HepG2 (cell line): ENCODE results near the gene DNAJB12. TPM values are rescaled to one million over a fixed set of nuclear protein-coding genes. Genes with fewer than 3 reads are reported as not detected.
A peak's percentile ranks its signal among the peaks of the same experiment; 100 is the strongest.

ENCODE experiments used
- EEA1 ChIP-seq: sonication (generic); formaldehyde crosslinking; IDR thresholded peaks from 2 replicates; pipeline ENCODE4 v1.5.1; 2020; ENCODE audit warnings: mild to moderate bottlenecking, missing genetic modification reagents, borderline replicate concordance
- KLF13 ChIP-seq: sonication (generic); formaldehyde crosslinking; IDR thresholded peaks from 2 replicates; pipeline ENCODE4 v1.4.0; 2020; ENCODE audit warnings: mild to moderate bottlenecking, missing genetic modification reagents
- KMT2A ChIP-seq: sonication (generic); formaldehyde crosslinking; IDR thresholded peaks from 2 replicates; pipeline ENCODE4 v1.4.0; 2020; ENCODE audit warnings: missing genetic modification reagents
- PLSCR1 ChIP-seq: sonication (generic); formaldehyde crosslinking; IDR thresholded peaks from 2 replicates; pipeline ENCODE4 v1.5.0; 2020; ENCODE audit warnings: missing genetic modification reagents, mild to moderate bottlenecking, borderline replicate concordance
- SIN3B ChIP-seq: fragments of 150-350 bp; IDR thresholded peaks from 2 replicates; pipeline ENCODE4 v1.6.1; 2014; ENCODE audit warnings: low read length
- TGIF2 ChIP-seq: IDR thresholded peaks from 2 replicates; pipeline ENCODE4 v1.6.1; 2016; ENCODE audit warnings: control low read depth, missing compliant biosample characterization
- ZBTB49 ChIP-seq: sonication (generic); formaldehyde crosslinking; IDR thresholded peaks from 2 replicates; pipeline ENCODE4 v1.4.0; 2020; ENCODE audit warnings: missing genetic modification reagents, borderline replicate concordance
- ZNF124 ChIP-seq: sonication (generic); formaldehyde crosslinking; IDR thresholded peaks from 2 replicates; pipeline ENCODE4 v1.4.0; 2020; ENCODE audit warnings: missing genetic modification reagents
- ZNF382 ChIP-seq: sonication (generic); formaldehyde crosslinking; IDR thresholded peaks from 2 replicates; pipeline ENCODE4 v1.5.0; 2020; ENCODE audit warnings: missing genetic modification reagents, mild to moderate bottlenecking, borderline replicate concordance
- ZNF484 ChIP-seq: sonication (generic); formaldehyde crosslinking; IDR thresholded peaks from 2 replicates; pipeline ENCODE4 v1.5.1; 2020; ENCODE audit warnings: mild to moderate bottlenecking, low read depth, missing genetic modification reagents, borderline replicate concordance
- ZNF747 ChIP-seq: sonication (generic); formaldehyde crosslinking; IDR thresholded peaks from 2 replicates; pipeline ENCODE4 v1.8.1; 2023; ENCODE audit warnings: missing genetic modification reagents, mild to moderate bottlenecking, borderline replicate concordance
- ZNF75D ChIP-seq: sonication (generic); formaldehyde crosslinking; IDR thresholded peaks from 2 replicates; pipeline ENCODE4 v1.8.1; 2023; ENCODE audit warnings: missing genetic modification reagents, mild to moderate bottlenecking, borderline replicate concordance
- polyA plus RNA-seq, 8 experiments: library from polyadenylated mRNA; depleted of rRNA in 3 of 8; stranded (reverse) in 7 of 8; unstranded in 1 of 8; fragments of >200 nt; fragmentation: Illumina TruSeq in 4 of 8; extraction: Trizol in 4 of 8; gene quantifications; 2 replicates each; pipeline versions ENCODE4 v1.2.1 to v1.2.3, GENCODE V29; 2011 to 2016; ENCODE audit warnings: low read depth in 4 of 8, missing spikeins in 1 of 8, mixed read lengths in 1 of 8; ENCODE audit not compliant: insufficient read depth in 1 of 8
- total RNA-seq, 5 experiments: library from RNA; depleted of rRNA; stranded (reverse); fragments of >200 nt; fragmentation: Illumina TruSeq; extraction: Trizol; gene quantifications; 2 replicates each; pipeline ENCODE4 v1.2.3, GENCODE V29; 2016; ENCODE audit warnings: low read depth in 1 of 5
- TF ChIP-seq, protein P1 (sequence below): sonication (generic); formaldehyde crosslinking; IDR thresholded peaks from 2 replicates; pipeline ENCODE4 v1.5.1; 2020; ENCODE audit warnings: missing genetic modification reagents, mild to moderate bottlenecking, borderline replicate concordance
- TF ChIP-seq, protein P2 (sequence below): sonication (generic); formaldehyde crosslinking; IDR thresholded peaks from 2 replicates; pipeline ENCODE4 v1.5.0; 2020; ENCODE audit warnings: missing genetic modification reagents
- TF ChIP-seq, protein P3 (sequence below): sonication (generic); formaldehyde crosslinking; IDR thresholded peaks from 2 replicates; pipeline ENCODE4 v1.5.0; 2020; ENCODE audit warnings: missing genetic modification reagents
- TF ChIP-seq, protein P4 (sequence below): sonication (generic); formaldehyde crosslinking; IDR thresholded peaks from 2 replicates; pipeline ENCODE4 v1.8.0; 2022; ENCODE audit warnings: missing genetic modification reagents, mild to moderate bottlenecking, moderate library complexity, borderline replicate concordance
- TF ChIP-seq, protein P5 (sequence below): sonication (generic); formaldehyde crosslinking; IDR thresholded peaks from 2 replicates; pipeline ENCODE4 v1.8.0; 2022; ENCODE audit warnings: mild to moderate bottlenecking, missing genetic modification reagents, moderate library complexity

The DNAJB12 gene
- total and polyA plus RNA-seq, 2 of the 13 experiments (the other 11 are each of a cell fraction or from before 2014, with no cell fraction given) = 10.8 to 18.2 TPM

- TF ChIP-seq, protein P1, sequence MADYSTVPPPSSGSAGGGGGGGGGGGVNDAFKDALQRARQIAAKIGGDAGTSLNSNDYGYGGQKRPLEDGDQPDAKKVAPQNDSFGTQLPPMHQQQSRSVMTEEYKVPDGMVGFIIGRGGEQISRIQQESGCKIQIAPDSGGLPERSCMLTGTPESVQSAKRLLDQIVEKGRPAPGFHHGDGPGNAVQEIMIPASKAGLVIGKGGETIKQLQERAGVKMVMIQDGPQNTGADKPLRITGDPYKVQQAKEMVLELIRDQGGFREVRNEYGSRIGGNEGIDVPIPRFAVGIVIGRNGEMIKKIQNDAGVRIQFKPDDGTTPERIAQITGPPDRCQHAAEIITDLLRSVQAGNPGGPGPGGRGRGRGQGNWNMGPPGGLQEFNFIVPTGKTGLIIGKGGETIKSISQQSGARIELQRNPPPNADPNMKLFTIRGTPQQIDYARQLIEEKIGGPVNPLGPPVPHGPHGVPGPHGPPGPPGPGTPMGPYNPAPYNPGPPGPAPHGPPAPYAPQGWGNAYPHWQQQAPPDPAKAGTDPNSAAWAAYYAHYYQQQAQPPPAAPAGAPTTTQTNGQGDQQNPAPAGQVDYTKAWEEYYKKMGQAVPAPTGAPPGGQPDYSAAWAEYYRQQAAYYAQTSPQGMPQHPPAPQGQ = no peak; the same call in 1 of the 2 replicates
- TF ChIP-seq EEA1 (CRISPR knock-in tag) (peak; percentile 69; the same call in 1 of the 2 replicates), ZNF747 (CRISPR knock-in tag) (peak; percentile 58; the same call in 1 of the 2 replicates), PLSCR1 (no peak), KMT2A (CRISPR knock-in tag) (no peak), SIN3B (no peak), TGIF2 (peak; percentile 83; the same call in 1 of the 2 replicates), ZBTB49 (no peak), ZNF124 (CRISPR knock-in tag) (no peak), ZNF75D (CRISPR knock-in tag) (no peak), ZNF382 (CRISPR knock-in tag) (no peak), ZNF484 (CRISPR knock-in tag) (no peak), KLF13 (no peak)
- TF ChIP-seq, protein P2, sequence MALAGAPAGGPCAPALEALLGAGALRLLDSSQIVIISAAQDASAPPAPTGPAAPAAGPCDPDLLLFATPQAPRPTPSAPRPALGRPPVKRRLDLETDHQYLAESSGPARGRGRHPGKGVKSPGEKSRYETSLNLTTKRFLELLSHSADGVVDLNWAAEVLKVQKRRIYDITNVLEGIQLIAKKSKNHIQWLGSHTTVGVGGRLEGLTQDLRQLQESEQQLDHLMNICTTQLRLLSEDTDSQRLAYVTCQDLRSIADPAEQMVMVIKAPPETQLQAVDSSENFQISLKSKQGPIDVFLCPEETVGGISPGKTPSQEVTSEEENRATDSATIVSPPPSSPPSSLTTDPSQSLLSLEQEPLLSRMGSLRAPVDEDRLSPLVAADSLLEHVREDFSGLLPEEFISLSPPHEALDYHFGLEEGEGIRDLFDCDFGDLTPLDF (CRISPR knock-in tag) = no peak
- TF ChIP-seq, protein P3, sequence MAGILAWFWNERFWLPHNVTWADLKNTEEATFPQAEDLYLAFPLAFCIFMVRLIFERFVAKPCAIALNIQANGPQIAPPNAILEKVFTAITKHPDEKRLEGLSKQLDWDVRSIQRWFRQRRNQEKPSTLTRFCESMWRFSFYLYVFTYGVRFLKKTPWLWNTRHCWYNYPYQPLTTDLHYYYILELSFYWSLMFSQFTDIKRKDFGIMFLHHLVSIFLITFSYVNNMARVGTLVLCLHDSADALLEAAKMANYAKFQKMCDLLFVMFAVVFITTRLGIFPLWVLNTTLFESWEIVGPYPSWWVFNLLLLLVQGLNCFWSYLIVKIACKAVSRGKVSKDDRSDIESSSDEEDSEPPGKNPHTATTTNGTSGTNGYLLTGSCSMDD = no peak
- TF ChIP-seq, protein P4, sequence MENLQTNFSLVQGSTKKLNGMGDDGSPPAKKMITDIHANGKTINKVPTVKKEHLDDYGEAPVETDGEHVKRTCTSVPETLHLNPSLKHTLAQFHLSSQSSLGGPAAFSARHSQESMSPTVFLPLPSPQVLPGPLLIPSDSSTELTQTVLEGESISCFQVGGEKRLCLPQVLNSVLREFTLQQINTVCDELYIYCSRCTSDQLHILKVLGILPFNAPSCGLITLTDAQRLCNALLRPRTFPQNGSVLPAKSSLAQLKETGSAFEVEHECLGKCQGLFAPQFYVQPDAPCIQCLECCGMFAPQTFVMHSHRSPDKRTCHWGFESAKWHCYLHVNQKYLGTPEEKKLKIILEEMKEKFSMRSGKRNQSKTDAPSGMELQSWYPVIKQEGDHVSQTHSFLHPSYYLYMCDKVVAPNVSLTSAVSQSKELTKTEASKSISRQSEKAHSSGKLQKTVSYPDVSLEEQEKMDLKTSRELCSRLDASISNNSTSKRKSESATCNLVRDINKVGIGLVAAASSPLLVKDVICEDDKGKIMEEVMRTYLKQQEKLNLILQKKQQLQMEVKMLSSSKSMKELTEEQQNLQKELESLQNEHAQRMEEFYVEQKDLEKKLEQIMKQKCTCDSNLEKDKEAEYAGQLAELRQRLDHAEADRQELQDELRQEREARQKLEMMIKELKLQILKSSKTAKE (CRISPR knock-in tag) = no peak
- TF ChIP-seq, protein P5, sequence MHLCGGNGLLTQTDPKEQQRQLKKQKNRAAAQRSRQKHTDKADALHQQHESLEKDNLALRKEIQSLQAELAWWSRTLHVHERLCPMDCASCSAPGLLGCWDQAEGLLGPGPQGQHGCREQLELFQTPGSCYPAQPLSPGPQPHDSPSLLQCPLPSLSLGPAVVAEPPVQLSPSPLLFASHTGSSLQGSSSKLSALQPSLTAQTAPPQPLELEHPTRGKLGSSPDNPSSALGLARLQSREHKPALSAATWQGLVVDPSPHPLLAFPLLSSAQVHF (CRISPR knock-in tag) = no peak
These were observed 22.9 kb downstream of the DNAJB12 start (continued) for GRCh38 chr10:72331575-72332422.
